GM21717 (cell line): ENCODE data around the gene OMP.

ENCODE experiments used
- ATAC-seq: cut with Tn5 transposase; IDR thresholded peaks from one replicate; pipeline ENCODE4 v1.9.1; 2021; ENCODE audit warnings: mild to moderate bottlenecking, moderate library complexity; ENCODE audit not compliant: unreplicated experiment

The OMP gene

DNA sequence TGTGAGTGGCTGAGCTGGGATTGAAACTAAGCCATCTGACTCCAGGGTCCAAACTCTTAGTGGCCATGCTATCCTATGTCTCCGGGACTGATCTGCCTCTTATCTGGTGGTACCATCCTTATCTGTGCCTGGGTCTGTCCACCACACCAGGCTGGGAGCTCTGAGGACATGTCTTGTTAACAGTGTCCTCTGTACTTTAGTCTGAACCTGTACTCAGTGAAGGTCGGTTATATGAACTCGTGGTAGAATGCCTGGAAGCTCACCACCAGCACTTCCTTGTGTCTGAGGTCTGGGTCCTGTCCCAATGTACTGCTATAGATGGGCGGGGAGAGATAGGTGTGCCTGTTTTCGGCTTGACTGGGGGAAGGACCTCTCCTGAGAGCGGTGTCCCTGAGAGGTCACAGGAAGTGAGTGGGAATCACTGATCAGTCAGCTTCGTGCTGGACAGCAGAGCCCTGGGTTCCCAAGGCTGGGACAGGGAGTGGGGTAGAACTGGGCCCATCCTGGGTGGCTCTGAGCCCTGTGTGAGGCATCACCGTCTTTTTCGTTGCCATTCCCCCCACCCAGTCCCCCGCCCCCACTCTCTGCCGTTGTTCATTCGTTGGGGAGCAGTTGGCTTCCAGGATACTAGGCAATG is 34.3 kb downstream of the OMP start:
- ATAC-seq, result no peak

- no peak for ATAC-seq
Measured at GRCh38 chr11:77137421-77137820, 34.8 kb downstream of the OMP start.

DNA sequence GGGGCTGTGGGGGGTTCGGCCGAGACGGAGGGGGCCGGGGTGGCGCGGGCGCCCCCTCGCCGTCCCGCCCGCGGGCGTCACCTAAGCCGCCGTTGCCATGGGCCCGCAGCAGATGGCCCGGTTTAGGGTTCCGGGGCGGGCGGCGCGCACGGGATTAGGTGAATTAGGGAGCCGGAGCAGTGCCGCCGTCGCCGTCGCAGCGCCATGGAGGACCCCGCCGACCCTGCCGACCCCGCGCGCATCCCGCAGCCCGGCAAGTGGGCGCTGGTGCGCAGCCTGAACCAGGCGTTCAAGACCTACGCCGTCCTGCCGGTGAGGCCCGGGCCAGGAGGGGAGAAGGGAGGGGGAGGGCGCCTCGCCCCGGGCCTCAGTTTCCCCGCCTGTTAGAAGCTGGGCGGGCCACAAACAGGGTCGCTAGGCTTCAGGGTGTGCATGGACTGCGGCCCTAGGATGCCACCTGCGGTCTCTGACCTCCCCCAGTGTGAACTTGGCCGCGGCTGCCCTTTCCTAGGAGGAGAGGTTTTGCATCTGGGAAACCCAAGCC is 35.5 kb downstream of the OMP start:
- ATAC-seq, result no peak

GRCh38 chr11:77139201-77139600 is 36.6 kb downstream of the OMP start:
- ATAC-seq, result no peak

GRCh38 chr11:77140231-77140851 is 37.7 kb downstream of the OMP start:
- ATAC-seq, result no peak

GRCh38 chr11:77141034-77141433 is 38.4 kb downstream of the OMP start:
- no peak for ATAC-seq

- ATAC-seq, result no peak
Measured at GRCh38 chr11:77141475-77141874, 38.8 kb downstream of the OMP start.

- ATAC-seq, result no peak
Measured at GRCh38 chr11:77142091-77142975, 39.7 kb downstream of the OMP start.

- no peak for ATAC-seq
Measured at GRCh38 chr11:77143405-77144020, 40.9 kb downstream of the OMP start.

GRCh38 chr11:77144196-77144856 is 41.7 kb downstream of the OMP start:
- no peak for ATAC-seq

DNA sequence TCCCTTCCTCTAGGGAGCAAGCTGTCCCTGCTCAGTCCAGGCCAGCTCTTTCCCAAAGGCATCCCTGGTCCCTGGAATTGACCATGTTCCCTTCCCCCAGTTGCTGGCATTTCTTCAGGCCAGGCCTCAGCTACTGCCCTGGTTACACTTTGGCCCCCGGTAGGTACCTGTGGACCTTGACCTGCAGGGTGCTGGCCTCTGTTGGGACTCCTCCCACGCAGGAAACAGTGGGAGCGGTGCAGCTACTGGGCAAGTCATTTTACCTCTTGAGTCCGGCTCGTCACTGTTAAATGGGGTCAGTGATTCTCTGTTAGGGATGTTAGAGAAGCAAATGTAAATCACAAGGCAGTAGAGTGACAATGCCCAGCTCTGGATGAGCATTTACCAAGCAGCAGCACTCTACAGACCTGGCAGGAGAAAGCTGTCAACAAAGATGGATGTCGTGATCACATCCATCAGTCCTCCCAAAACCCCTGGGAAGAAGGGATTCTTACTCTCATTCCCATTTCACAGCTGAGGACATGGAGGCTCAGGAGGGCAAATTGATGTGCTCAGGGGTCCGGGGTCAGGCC is 42.3 kb downstream of the OMP start:
- no peak for ATAC-seq

DNA sequence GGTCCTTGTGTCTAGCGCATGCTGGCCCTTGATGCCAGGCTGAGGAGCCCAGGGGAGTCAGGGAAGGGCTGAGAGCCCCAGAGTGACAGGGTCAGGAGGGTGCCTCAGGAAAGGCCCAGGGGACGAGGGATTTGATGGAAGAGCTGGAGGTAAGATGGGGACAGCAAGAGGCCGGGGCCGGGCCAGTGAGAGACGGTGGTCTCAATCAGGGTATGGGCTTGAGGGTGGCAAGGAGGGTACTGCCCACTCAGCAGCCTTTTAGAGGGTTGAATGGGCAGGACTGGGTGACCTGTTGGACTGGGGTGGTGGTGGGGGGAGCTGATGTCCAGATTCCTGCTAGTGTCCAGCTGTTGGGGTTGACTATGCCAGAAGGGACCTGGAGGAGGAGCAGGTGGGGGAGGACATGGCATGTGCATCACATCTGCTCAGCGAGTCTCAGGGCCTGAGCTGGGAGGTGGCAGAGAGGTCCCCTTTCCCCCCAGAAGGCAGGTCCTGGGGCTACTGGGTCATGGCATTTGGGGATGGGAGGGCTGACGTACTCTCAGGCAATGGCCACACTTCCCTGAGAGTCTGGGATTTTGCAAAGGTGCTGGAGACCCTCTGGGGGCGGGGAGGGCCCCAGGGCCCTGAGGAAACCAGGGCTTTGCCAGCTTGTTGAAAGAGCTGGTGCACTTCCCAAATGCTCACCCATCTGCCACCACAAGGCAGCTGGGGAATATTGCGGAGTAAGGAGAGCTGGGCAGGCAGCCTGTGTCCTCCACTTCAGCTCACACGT is 43.8 kb downstream of the OMP start:
- ATAC-seq, result no peak

GRCh38 chr11:77147036-77147315 is 44.3 kb downstream of the OMP start:
- ATAC-seq, result no peak

DNA sequence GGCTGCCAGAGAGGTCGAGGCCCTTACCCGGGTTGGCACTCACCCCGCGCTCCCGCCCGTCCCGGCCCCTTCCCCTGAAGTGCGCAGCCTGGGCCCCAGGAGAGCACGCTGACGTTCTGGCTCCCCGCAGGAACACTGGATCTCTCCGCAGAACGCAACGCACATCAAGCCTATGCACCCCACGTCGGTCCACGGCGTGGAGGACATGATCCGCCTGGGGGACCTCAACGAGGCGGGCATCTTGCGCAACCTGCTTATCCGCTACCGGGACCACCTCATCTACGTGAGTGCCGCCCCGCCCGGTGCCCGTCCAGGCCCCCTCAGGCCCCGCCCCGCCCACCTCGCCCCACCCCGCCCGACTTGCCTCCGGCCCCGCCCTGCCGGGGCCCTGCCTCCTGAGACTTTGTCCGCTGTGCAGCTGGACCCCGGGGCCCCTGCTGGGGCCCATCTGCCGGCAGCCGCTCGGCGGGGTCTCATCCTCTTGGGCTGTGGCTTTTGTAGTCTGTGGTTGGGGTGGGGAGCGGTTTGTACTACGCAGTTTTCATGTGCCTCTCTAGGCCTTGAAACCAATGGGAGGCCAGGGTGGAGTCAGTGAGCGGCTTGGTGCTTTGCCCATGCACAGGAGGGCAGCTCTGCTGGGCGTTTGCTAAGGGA is 45.2 kb downstream of the OMP start:
- ATAC-seq, result no peak

DNA sequence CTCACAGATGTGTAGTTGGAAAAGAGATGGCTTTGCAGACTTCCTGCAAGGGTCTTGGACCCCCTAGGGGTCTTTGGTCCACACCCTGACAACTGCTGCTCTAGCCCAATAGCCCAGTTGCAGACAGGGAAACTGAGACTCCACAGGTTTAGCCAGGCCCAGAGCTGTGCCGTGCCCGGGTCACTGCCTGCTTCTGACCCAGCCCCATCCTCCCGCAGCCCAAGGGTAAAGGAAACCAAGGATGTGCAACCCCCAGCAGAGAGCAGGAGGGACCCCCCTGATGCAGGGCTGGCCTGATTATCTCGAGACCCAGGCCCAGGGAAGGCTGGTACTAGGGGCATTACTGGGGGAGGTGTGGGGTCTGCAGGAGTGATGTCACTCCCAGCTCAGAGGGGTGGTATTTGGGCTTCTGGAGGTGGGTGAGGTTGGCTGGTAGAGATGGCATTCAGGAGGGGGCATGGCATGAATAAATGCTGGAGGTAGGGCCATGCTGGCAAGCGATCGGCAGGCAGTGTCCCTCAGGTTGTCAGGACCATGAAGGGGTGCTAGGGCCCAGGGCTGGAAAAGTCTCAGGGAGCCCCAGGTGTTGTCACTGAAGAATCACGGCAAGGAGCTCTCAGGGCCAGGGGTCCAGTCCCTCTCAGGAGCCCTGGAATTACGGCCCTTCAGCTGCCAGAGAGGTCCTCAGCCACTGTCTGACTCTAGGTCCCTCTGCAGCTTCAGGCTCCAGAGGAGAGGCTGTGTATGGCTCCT is 46.5 kb downstream of the OMP start:
- ATAC-seq, result no peak

DNA sequence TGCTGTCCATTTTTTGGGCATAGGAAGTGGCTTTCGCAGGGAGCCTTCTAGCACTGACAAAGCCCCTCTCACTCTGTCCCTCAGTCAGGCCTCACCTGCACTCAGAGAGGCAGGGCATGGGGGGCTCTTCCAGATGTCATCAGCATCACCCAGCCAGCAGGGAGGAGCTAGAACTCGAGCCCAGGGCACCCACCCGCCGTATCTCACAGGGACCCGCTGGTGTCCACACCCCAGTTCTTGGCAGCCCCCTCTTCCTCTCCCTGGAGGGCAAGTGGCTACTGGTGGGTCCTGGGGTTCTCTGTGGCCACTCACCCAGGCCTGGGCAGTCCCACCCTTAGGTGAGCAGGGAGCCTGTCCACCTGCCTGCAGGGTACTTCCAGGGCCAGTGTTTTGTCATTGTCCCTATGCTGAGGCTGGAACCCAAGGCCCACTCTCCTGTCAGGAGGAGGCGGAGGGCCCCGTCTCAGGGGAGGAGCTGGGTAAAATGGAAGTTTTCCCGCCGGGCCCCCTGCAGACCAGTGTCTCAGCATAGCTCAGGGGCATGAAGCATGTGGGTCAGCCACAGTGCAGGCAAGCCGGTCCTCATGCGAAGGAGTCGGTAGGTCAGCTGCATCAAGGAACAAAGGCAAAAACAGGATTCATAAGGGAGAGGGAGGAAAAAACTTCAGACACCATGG is 47.2 kb downstream of the OMP start:
- ATAC-seq, result no peak

DNA sequence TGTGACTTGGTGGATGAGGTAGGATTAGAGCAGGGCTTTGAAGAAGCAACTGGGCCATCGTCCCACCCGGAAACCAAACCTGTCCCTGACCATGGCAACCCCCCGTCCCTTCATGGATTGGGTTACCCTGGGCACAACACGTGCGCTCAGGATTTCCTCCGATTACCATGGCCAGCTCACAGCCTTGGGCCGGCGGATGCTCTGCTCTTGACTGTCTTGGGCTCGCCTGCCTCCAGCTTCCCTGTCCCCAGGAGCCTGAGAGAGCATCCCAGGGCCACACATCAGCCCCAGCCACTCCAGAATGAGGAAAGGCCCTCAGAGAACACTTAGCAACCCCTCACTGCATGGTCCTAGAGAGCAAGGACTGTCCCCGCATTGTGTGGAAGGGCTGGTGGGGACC is 48.2 kb downstream of the OMP start:
- ATAC-seq, result no peak
